DMS 273 (cell line): ENCODE data around the gene RPUSD1.
A peak's percentile ranks its signal among the peaks of the same experiment; 100 is the strongest.

Experiments used
- DNase-seq: peaks from one replicate; lab custom pipeline; 2025; ENCODE audit not compliant: unreplicated experiment; lab: John Stamatoyannopoulos, UW

RPUSD1 gene

DNA sequence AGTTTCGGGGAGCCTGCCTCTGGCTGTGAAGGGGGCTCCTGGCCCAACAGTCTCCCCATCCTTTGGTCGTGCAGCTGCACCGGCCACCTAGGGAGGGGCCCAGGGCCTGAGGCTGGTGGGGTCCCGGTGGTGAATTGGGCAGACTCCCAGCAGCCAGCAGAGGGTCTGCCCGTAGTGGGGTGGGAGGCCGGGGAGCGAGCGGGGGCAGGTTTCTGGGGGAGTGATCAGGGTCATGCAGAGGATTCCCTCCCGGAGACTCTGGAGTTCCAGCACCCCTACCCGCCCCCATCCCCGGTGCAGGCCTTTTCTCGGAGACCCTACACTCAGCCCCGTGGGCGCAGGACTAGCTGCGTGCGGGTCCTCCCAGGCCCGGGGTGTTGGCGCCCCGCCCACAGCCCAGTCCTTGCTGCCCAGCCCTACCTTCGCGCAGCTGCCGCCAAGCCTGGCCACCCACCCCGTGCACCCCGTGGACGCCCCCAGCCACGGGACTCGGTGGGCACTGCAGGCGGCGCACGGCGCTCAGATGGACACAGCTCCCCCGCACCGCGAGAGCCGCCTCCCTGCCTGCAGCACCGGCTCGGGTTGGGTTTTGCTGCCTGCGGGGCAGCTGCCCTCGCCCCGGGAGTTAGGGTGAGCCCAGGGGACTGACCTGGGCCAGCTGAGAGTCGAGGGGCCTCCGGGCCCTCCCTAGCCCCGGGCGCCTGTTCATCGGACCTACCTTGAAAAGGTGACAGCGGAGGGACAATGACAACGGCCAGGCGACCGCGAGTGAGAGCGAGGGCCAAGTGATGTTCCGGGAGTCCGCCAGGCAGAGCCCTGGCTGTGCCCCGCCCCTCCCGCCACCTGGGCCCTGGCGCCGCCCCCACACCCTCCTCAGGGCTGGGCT is 12.0 kb upstream of the RPUSD1 start, which contains the start of gene GNG13:
Gene GNG13 (minus strand): TSS at position 787 of the 886 bp plus-strand sequence. CDS start 1,657 bp downstream, outside the sequence.
- DNase-seq = peak; percentile 65

DNA sequence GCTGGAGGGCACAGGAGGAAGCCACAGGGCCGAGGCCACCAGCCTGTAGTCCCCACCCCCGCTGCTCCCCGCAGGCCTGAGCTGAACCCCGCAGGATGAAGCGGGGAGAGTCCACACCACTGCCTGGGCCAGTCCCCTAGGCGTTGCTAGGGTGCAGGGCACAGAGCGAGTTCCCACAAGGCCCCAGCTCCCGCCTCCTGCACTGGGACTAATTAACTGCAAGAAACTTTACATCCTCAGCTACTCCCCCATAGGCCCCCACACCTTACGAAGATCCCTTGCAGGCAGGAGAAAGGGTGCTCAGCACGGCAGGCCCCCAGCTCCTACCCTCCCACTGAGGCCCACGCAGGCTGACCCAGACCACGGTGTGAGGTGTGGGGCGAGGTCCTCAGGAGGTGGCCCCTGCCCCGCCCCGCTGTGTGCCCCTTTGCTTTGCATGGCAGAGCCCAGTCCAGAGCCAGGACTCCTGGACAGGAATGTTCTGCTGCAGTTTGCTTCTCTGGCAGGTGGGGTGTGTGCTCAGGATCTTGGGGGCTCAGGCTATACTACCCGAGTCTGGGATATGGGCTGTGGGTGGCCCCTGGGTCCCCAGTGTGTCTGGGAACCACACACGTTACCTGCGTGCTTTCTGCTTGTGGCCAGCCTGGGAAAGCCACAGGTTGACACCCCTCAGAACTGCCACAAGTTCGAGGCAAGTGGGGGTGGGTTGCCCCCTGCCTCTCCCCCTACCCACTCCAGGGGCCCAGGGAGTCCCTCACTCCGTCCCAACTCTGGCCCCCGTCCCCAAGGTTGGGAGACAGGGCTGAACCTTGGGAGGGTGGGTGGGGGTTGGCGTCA is 11.1 kb upstream of the RPUSD1 start:
- peak; percentile 68 for DNase-seq

DNA sequence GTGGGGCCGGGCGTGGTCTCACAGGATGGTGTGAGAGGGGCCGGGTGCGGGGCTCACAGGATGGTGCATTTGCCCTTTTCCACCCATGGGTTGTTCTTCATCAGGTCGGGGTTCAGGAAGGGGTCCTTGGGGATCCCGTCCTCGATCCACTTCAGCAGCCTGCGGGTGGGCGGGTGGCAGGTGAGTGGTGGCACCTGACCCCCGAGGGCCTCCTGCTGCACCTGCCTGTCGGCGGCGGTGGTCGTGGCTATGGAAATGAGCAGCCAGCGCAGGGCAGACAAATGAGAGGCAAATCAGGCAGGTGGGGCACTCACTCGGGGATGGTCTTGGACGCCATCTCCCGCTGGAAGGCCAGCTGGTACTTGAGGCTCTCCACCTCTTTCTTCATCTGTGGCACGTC is 10.5 kb upstream of the RPUSD1 start:
- DNase-seq = peak; percentile 68

DNA sequence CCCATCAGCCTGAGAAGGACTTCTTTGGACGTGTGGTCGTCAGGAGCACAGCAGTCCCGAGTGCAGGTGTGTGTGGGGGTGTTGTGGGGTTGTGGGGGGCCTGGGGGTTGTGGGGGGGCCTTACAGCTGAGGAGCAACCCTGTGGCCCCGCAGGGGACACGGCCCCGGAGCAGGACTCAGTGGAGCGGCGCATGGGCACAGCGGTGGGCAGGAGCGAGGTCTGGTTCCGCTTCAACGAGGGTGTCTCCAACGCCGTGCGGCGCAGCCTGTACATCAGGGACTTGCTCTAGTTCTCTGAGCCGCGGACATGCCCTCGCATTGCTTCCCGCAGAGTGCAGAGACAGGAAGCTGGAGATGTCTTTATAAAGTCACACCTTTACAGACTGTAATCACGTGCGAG is 9.5 kb upstream of the RPUSD1 start:
- no peak for DNase-seq

DNA sequence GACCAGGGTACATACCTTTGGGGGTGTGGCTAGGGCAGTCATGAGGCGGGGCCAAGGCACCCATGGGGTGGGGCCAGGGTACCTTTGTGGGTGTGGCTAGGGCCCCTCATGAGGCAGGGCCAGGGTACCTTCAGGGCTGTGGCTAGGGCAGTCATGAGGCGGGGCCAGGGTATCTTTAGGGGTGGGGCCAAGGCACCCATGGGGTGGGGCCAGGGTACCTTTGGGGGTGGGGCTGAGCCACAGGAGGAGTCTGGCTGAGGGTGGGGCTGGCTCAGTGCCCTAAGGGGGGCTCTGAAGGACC is 8.9 kb upstream of the RPUSD1 start:
- no peak for DNase-seq

DNA sequence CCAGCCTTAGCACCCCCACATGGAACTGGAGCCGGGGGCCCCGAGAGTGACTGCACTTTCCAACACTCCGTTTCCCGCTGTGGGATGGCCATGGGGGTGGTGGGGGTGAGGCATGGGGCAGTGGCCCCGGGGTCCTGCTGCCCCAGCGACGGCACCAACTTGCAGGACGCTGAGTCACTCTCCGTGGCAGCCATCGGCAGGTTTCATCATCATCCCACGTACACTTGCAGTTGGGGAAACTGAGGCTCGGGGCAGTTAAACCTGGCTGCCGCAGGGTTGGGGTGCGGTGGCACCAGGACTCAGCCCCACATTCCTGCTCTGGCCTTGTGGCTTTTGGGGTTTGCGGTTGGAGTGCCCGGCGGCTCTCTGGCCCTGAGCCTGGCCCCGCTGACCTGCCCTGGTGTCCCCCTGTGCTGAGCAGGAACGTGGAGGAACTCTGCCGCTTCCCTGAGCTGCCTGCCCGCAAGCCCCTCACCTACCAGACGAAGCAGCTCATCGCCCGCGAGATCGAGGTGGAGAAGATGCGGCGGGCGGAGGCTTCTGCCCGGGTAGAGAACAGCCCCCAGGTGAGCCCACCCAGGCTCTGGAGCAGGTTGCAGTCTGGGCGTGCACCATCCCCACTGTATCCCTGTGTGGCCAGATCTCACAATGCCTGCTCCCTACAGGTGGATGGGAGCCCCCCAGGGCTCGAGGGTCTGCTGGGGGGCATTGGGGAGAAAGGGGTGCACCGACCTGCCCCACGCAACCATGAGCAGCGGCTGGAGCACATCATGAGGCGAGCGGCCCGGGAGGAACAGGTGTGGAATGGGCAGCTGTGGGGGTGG is 8.3 kb upstream of the RPUSD1 start:
- no peak for DNase-seq

DNA sequence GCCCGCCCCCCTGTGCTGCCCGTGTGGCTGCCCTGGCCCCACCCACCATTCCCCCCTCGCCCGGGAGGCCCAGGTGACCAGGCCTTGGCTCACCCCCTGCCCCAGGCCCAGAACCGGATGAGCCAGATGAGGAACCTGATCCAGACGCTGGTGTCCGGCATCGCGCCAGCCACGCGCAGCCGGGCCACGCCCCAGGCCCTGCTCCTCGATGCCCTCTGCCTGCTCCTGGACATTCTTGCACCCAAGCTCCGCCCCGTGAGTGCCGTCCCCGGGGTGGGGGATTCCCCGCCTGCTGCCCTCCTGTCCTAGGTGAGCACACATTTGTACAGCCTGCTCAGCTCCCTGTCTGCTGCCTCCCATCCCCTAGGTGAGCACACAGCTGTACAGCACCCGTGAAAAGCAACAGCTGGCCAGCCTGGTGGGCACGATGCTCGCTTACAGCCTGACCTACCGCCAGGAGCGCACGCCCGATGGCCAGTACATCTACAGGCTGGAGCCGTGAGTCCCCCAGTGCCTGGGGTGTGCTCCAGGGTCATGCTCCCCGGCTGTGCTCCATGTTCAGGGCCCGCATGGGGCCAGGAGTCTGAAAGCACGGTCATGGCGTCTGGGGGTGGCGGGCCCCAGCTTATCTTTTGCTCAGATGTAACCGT is 7.5 kb upstream of the RPUSD1 start:
- no peak for DNase-seq

DNA sequence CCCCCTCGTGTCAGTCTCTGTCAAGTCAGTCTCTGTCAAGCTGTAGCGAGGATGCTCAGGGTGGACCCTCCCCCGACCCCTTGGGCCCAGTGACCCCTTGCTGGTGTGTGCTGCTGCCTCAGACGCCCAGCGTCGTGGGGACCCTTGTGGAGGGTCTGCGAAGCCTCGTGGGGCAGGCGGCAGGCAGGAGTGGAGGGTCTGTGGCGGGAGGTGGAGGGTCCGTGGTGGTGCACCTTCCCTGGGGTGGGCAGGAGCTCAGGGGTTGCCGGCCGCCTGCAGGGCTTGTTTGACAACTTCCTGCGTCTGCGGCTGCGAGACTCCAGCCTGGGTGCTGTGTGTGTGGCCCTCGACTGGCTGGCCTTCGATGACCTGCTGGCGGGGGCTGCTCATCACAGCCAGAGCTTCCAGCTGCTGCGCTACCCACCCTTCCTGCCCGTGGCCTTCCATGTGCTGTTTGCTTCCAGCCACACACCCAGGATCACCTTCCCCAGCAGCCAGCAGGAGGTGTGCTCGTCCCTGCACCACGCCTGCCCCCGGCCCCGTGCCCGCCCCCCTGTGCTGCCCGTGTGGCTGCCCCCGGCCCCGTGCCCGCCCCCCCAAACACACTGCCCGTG is 6.8 kb upstream of the RPUSD1 start:
- peak; percentile 52 for DNase-seq

DNA sequence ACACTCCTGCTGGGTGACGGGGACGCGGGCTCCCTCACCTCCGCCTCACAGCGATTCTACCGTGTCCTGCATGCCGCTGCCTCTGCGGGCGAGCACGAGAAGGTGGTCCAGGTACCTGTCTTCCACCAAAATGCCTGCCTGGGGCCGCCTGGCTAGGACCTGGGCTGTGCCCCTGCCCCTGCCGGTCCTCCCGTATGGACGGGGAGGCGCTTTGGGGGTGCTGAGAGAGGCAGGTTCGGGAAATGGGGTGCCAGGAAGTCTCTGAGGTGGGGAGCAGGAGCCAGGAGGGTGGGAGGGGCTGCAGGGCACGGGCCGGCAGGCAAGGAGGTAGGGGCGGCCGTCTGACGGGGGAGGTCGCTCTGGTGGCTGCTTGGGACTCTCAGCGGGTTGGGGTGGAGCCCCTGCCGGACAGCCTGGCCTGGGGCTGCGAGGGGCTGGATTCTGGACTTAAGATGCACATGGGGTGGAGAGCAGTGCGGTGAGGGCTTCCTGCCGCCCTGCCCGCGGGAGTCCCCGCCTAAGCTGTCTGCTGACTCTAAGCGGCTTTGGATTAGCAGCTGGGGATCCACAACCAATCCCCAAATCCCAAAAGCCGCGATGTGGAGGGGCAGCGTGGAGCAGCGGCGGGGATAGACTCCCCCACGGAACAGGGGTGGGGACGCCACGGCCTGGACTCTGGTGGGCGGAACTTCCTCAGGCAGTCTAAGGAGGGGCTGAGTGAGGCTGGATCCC is 6.1 kb upstream of the RPUSD1 start:
- DNase-seq = peak; percentile 35

DNA sequence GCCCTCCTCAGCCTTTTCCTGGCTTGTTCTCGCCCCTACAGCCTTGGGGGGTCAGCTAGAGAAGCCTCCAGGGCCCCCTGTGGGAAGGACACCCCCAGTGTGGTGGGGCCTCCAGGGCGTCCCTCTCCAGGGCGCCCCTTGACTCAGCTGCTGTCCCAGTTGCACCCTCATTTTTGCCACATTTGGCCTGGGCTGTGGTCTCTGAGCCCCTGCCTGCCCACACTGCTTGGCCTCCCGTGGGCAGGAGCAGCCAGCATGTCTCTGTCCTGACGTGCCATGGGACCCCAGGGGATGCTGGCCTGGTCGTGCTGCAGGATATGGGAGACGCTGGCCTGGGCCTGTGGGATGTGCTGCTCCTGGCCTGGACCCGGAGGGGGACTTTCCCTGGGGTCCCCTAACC is 5.2 kb upstream of the RPUSD1 start:
- DNase-seq = no peak

DNA sequence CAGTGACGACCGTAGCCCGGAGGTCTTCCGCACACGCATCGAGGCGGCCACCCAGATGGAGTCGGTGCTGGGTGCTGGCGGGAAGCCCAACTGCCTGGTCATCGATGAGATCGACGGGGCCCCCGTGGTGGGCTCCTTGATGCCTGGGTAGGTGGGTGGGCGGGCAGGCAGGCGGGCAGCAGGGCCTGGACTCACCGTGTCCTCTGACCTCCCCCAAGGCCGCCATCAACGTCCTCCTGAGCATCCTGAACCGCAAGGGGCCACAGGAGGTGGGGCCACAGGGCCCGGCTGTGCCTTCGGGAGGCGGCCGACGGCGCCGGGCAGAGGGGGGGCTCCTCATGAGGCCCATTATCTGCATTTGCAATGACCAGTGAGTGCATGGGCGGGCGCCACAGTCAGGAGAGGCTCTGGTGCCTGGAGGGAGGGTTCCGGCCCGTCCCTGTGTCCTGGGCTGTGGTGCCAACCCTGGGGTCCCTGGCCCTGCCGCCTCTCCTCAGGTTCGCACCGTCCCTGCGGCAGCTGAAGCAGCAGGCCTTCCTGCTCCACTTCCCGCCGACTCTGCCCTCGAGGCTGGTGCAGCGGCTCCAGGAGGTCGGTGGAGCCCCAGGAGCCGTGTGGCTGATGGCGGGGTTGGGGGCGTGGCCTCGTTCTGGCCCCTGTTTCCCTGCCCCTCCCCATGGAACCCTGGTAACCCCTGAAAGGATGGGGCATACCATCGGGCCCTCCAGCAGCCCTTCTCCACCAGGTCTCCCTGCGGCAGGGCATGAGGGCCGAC is 4.2 kb upstream of the RPUSD1 start:
- DNase-seq = no peak

DNA sequence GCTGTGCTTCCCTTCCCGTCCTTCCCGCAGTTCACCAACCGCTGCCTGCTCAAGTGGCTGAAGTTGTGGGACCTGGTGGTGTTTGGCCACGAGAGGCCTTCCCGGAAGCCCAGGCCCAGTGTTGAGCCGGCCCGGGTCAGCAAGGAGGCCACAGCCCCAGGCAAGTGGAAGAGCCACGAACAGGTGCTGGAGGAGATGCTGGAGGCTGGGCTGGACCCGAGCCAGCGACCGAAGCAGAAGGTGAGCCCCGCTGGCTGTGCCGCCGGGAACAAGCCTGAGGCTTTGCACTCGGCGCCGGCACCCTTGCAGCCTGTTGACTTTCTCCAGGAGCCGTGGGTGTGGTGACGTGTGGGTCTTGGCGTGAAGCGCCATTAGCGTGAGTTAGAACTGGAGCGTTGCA is 3.0 kb upstream of the RPUSD1 start:
- no peak for DNase-seq

DNA sequence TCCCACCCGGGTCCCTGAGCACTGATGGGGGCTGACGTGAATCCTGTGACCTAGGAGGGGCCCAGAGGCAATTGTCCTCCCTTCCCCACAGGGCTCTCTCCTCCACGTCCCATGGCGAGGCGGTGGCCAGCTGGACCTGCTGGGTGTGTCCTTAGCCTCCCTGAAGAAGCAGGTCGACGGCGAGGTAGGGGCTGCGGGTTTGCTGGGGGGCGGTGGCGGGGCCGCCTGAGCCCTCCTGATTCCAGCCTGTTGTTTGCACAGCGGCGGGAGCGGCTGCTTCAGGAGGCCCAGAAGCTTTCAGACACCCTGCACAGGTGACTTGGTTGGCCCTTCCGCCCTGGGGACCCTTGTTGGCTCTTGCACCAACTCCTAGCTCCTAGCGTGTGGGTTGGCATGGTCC is 1.9 kb upstream of the RPUSD1 start:
- no peak for DNase-seq

DNA sequence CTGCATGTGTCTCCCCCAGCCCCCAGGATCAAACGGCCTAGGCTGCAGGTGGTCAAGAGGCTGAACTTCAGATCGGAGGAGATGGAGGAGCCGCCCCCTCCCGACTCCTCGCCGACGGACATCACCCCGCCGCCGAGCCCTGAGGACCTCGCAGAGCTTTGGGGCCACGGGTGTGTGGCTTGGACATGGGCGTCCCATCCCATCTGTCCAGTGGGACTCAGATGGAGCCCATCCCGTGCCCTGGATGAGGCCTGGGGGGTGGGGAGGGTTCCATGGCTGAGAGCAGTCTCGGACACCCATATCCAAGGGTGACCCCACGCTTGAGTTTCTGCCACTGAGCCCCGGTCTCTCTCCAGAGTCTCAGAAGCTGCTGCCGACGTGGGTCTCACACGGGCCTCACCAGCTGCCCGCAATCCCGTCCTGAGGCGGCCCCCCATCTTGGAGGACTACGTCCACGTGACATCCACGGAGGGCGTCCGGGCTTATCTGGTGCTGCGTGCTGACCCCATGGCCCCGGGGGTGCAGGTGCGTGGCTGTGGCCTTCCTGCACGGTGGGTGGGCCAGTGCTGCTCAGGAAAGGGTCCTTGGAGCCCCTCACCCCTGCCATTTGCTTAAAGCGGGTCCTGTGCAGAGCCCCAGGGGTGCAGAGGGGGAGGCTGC is 1.1 kb upstream of the RPUSD1 start:
- DNase-seq = no peak

DNA sequence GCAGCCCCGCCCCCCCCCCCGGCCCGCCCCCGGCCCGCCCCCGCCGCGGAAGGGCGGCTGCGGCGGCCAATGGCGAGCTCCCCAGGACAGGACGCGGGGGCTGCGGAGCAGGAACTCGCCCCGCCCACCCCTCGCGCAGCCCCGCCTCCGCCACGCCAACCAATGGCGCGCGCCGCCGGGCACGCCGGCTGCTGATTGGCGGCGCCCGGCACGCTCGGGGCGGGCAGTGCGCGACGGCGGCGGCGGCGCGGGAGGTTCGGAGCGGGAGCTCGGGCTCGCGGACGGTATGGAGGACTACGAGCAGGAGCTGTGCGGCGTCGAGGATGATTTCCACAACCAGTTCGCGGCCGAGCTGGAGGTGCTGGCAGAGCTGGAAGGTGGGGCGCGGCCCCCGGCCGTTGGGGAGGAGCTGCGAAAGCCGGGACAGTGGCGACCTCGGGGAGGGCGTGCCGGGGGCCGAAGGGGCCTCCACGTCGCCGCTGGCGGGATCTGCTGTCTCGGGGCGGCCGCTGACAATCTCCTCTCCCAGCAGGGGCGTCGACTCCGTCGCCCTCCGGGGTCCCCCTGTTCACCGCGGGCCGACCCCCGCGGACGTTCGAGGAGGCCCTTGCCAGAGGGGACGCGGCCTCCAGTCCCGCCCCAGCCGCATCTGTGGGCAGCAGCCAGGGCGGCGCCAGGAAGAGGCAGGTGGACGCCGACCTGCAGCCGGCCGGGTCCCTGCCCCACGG is 382 bp upstream of the RPUSD1 start, which contains the start of gene CHTF18:
Gene CHTF18 (plus strand): TSS at position 222 of the 728 bp plus-strand sequence. CDS start 65 bp downstream, at position 287.
- peak; percentile 97 for DNase-seq

DNA sequence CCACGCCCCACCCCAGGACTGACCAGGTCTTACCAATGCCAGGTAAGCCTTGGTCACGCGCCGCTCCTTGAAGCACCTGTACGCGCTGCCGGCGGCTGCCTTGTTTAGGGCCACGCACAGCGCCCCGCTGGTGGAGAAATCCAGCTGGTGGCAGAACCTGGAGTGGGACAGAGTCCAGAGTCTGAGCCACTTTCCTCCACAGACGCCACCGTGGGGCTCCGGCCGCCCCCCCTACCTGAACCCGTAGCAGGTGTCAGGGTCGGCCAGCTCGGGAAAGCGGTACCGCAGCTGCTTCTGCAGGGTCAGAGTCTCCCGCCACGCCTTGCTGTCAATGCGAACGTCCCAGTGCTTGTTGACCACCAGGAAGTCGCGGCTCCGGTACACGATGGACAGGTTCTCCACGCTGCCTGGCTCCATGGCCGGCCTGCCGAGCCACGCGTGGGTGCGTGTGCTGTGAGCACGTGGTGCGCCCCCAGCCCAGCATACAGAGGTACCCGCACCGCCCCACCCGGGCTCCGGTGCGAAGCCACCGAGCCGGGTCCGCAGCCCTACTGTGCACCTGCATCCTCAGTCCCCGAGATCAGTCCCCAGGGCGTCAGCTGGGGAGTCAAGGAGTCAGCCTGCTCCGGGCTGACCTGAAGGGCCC is 737 bp downstream of the RPUSD1 start:
- DNase-seq = no peak
